Activated naive CD4-positive, alpha-beta T cell treated with anti-CD3 and anti-CD28 coated beads, Interleukin-2, amount 10 ng/mL, durations not matched to agents 7 days and 5 days (primary cell): Measurements from ENCODE around the gene OPCML.

Experiments used
- CTCF ChIA-PET: fragments of 350-600 bp; sonication (Branson Sonifier 250); formaldehyde crosslinking; loops from one replicate; lab custom pipeline; 2021; ENCODE audit warnings: antibody characterized with exemption; lab: Charles Lee
- DNase-seq: peaks from one replicate; pipeline ENCODE4 v3.0.0-alpha.2; 2020
- H3K27ac Mint-ChIP-seq: one replicate; pipeline ENCODE4 v1.8.0; 2021; ENCODE audit warnings: mild to moderate bottlenecking, moderate library complexity, mixed read lengths
- H3K27me3 Mint-ChIP-seq: one replicate; pipeline ENCODE4 v1.8.0; 2021; ENCODE audit warnings: mild to moderate bottlenecking, mixed read lengths
- H3K36me3 Mint-ChIP-seq: one replicate; pipeline ENCODE4 v1.8.0; 2021; ENCODE audit warnings: mixed read lengths
- H3K4me1 Mint-ChIP-seq: one replicate; pipeline ENCODE4 v1.8.0; 2021; ENCODE audit warnings: mixed read lengths
- H3K4me3 Mint-ChIP-seq: one replicate; pipeline ENCODE4 v1.8.0; 2021; ENCODE audit warnings: mild to moderate bottlenecking, moderate library complexity, mixed read lengths
- H3K9me3 Mint-ChIP-seq: one replicate; pipeline ENCODE4 v1.8.0; 2021; ENCODE audit warnings: mixed read lengths

The OPCML gene

DNA sequence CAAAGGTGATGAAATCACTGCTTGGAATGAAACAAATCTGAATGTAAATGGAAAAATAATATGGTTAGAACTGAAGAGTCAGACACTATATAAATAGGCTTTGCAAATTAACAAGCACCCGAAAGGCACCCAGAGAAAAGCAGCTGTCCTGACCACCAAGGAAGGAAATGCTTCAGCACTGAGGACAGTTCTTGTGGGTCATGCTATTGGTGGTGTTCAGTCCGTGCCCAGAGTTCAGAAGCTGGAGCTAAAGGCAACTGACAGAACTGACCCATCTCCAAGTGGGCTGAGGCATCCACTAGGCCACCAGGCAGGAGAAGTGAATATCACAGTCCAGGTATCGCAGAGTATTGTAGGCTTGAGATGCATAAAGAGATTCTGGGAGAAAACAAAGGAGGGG is 208.9 kb downstream of the OPCML start:
- CTCF ChIA-PET, result no interaction called here
- no peaks in the 10 kb centered on the region for H3K27me3 Mint-ChIP-seq
- H3K36me3 Mint-ChIP-seq, result no peaks in the 10 kb centered on the region
- H3K4me1 Mint-ChIP-seq, result no peaks in the 10 kb centered on the region
- H3K9me3 Mint-ChIP-seq, result peaks cover 1% of the 10 kb centered on the region
- no peak for DNase-seq
- no peak overlapping the region for H3K4me3 Mint-ChIP-seq
- H3K27ac Mint-ChIP-seq, result no peak overlapping the region

- Mint-ChIP-seq H3K36me3 (no peaks in the 10 kb centered on the region), H3K4me1 (no peaks in the 10 kb centered on the region), H3K9me3 (no peaks in the 10 kb centered on the region), H3K27me3 (no peaks in the 10 kb centered on the region), H3K4me3 (no peak overlapping the region), H3K27ac (peak overlapping the region; percentile 31)
- CTCF ChIA-PET, result no interaction called here
- no peak for DNase-seq
Measured at GRCh38 chr11:133318221-133318620, 214.1 kb downstream of the OPCML start.

DNA sequence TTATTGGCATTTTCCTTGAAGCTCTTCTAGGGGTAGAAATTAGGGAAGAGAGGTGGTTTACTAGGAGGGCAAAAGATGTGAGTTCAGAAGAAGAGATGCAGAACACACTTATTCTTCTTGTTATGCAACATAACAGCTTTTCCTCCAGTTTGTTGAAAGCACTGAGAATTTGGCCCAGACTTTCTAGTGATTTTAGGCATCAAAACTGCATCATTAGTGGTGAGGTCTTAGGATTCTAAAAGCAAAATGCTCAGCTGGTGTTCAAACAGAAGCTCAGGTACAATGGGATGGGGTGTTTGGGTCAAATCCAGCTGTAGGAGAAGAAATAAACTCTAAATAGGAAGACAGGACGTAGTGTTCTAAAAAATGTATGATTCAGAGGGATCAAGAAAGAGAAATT is 221.1 kb downstream of the OPCML start:
- DNase-seq, result no peak
- H3K4me3 Mint-ChIP-seq, result no peak overlapping the region
- CTCF ChIA-PET, result no interaction called here
- H3K9me3 Mint-ChIP-seq, result no peaks in the 10 kb centered on the region
- H3K27me3 Mint-ChIP-seq, result no peaks in the 10 kb centered on the region
- no peak overlapping the region for H3K27ac Mint-ChIP-seq
- H3K4me1 Mint-ChIP-seq, result no peaks in the 10 kb centered on the region
- no peaks in the 10 kb centered on the region for H3K36me3 Mint-ChIP-seq

GRCh38 chr11:133306019-133306418 is 226.3 kb downstream of the OPCML start:
- H3K36me3 Mint-ChIP-seq, result no peaks in the 10 kb centered on the region
- H3K9me3 Mint-ChIP-seq, result peaks cover 2% of the 10 kb centered on the region
- H3K4me1 Mint-ChIP-seq, result no peaks in the 10 kb centered on the region
- H3K27ac Mint-ChIP-seq, result no peak overlapping the region
- H3K27me3 Mint-ChIP-seq, result no peaks in the 10 kb centered on the region
- no peak for DNase-seq
- CTCF ChIA-PET, result no interaction called here
- H3K4me3 Mint-ChIP-seq, result no peak overlapping the region

DNA sequence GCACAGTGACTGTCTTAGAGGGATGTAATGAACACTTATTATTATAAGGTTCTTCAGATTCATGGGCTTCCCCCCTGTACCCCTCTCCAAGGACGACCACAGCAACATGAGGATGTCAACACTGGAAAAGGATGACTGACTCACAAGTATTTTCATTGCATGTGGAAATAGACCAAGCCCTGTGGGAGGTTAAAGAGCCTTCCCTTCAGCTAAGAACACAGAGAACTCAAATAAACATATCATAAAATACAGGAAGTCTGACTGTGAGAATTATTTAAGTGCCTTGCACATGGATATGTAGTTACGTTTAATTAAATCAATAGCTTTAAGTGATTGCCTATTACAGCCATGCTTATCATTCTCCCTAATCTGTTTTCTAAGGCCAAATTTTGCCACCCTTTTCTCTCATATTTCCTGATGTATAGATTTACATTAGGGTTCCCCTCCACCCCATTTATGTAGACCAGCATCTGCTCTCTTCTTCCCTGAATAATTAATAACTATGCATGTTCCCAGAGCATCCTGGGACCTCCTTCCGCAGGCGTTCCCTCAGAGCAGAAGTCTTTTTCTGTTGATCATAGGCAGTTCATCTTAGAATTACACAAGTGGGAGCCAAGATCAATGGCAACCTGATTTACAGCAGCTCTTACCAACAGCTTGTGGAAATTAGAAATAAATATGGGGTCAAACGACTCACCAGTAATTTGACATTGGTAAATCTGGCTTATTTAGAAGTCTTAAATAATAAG is 226.9 kb downstream of the OPCML start:
- Mint-ChIP-seq H3K27me3 (no peaks in the 10 kb centered on the region), H3K4me1 (no peaks in the 10 kb centered on the region), H3K36me3 (no peaks in the 10 kb centered on the region), H3K4me3 (no peak overlapping the region), H3K9me3 (peaks cover 2% of the 10 kb centered on the region), H3K27ac (no peak overlapping the region)
- CTCF ChIA-PET, result no interaction called here
- no peak for DNase-seq

DNA sequence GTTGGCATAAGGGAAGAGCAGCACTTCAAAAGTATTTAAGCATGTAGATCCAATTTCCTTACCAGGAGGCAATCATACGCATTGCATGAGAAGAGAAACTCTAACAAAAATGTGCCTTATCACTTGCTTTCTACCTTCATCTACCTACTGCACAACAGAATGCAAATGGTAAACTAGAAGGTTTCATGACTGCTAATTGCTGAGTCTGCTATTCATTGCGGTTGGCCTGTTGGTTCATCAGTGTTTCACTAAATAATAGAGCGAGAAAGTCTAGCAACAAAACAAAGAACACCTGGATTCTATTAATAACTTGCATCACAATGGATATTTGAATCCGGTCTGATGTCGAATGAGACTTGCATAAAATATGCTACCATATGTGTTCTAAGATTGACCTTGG is 229.0 kb downstream of the OPCML start:
- H3K36me3 Mint-ChIP-seq, result no peaks in the 10 kb centered on the region
- H3K4me3 Mint-ChIP-seq, result no peak overlapping the region
- no peak overlapping the region for H3K27ac Mint-ChIP-seq
- H3K9me3 Mint-ChIP-seq, result peaks cover 2% of the 10 kb centered on the region
- no peaks in the 10 kb centered on the region for H3K4me1 Mint-ChIP-seq
- no peaks in the 10 kb centered on the region for H3K27me3 Mint-ChIP-seq
- CTCF ChIA-PET, result no interaction called here
- DNase-seq, result no peak

DNA sequence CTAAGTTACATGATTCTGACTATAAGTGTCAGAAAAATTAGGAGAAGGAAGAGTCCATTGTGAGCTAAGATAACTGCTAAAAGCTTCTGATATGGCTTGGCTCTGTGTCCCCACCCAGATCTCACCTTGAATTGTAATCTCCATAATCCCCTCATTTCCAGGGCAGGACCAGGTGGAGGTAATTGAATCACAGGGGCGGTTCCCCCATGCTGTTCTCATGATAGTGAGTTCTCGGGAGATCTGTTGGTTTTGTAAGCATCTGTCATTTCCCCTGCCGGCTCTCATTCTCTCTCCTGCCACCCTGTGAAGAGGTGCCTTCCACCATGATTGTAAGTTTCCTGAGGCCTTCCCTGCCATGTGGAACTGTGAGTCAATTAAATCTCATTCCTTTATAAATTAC is 230.2 kb downstream of the OPCML start:
- no peaks in the 10 kb centered on the region for H3K4me1 Mint-ChIP-seq
- H3K9me3 Mint-ChIP-seq, result peaks cover 2% of the 10 kb centered on the region
- no peak for DNase-seq
- no peak overlapping the region for H3K27ac Mint-ChIP-seq
- H3K27me3 Mint-ChIP-seq, result no peaks in the 10 kb centered on the region
- CTCF ChIA-PET, result no interaction called here
- H3K4me3 Mint-ChIP-seq, result no peak overlapping the region
- no peaks in the 10 kb centered on the region for H3K36me3 Mint-ChIP-seq

DNA sequence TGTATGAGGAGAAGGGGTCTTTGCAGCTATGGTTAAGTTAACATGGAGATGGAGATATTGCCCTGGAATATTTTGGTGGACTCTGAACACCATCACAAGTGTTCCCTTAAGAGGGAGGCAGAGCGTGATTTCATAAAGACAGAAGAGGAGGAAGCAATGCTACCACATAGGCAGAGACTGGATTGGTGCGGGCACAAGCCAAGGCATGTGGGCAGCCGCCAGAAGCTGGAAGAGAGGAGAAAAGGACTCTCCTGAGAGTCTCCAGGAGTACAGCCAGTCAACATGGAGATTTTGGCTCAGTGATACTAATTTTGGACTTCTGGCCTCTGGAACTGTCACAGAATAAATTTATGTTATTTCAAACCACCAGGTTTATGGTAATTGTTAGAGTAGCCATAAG is 231.6 kb downstream of the OPCML start:
- H3K36me3 Mint-ChIP-seq, result no peaks in the 10 kb centered on the region
- CTCF ChIA-PET, result no interaction called here
- H3K27ac Mint-ChIP-seq, result no peak overlapping the region
- no peaks in the 10 kb centered on the region for H3K27me3 Mint-ChIP-seq
- H3K4me1 Mint-ChIP-seq, result no peaks in the 10 kb centered on the region
- DNase-seq, result no peak
- peaks cover 2% of the 10 kb centered on the region for H3K9me3 Mint-ChIP-seq
- H3K4me3 Mint-ChIP-seq, result no peak overlapping the region

- no peaks in the 10 kb centered on the region for H3K27me3 Mint-ChIP-seq
- peaks cover 2% of the 10 kb centered on the region for H3K9me3 Mint-ChIP-seq
- no peaks in the 10 kb centered on the region for H3K36me3 Mint-ChIP-seq
- H3K4me1 Mint-ChIP-seq, result no peaks in the 10 kb centered on the region
- H3K4me3 Mint-ChIP-seq, result no peak overlapping the region
- DNase-seq, result no peak
- no peak overlapping the region for H3K27ac Mint-ChIP-seq
- CTCF ChIA-PET, result no interaction called here
Measured at GRCh38 chr11:133291780-133292179, 240.5 kb downstream of the OPCML start.

DNA sequence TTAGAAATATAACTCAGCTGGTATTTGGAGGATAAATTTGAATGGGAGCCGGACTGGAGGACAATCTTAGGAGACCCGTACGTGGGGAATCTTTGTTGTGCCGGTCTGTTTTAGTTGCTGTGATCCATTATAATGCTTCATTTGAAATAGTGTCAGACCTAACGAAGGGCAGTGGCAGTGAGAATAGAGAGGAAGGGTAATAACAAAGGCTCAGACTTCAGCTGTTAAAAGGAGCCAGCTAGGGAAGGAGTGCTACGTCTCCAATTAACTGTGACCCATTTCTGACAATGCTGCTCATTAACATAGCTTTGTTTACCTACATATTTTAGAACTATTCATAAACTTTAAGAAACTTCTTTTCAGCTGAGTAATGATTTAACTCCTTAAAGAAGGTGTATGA is 246.9 kb downstream of the OPCML start:
- H3K4me1 Mint-ChIP-seq, result no peaks in the 10 kb centered on the region
- no peak overlapping the region for H3K27ac Mint-ChIP-seq
- CTCF ChIA-PET, result no interaction called here
- no peaks in the 10 kb centered on the region for H3K36me3 Mint-ChIP-seq
- H3K4me3 Mint-ChIP-seq, result no peak overlapping the region
- H3K9me3 Mint-ChIP-seq, result peaks cover 9% of the 10 kb centered on the region
- H3K27me3 Mint-ChIP-seq, result no peaks in the 10 kb centered on the region
- no peak for DNase-seq

DNA sequence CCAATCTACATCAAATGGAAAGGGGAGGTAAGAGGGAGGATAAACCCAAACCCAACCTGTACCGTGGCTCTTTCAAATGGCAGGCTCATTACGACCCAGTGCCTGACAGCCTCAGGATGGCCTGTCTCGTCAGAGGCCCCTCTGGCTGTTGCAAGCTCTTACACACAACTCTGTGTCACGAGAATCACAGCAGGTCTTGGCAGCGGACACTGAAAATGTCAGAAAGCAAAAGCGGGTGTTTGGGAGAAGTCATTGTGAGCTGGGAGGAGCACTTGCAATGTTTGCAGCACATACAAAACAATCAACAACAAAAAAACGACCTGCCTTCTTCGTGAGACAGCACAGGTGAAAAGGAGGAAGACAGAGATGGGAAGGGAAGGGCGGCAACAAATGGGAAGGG is 248.1 kb downstream of the OPCML start:
- Mint-ChIP-seq H3K27me3 (no peaks in the 10 kb centered on the region), H3K36me3 (no peaks in the 10 kb centered on the region), H3K9me3 (peaks cover 7% of the 10 kb centered on the region), H3K4me3 (no peak overlapping the region), H3K4me1 (no peaks in the 10 kb centered on the region), H3K27ac (no peak overlapping the region)
- DNase-seq, result no peak
- CTCF ChIA-PET, result no interaction called here

DNA sequence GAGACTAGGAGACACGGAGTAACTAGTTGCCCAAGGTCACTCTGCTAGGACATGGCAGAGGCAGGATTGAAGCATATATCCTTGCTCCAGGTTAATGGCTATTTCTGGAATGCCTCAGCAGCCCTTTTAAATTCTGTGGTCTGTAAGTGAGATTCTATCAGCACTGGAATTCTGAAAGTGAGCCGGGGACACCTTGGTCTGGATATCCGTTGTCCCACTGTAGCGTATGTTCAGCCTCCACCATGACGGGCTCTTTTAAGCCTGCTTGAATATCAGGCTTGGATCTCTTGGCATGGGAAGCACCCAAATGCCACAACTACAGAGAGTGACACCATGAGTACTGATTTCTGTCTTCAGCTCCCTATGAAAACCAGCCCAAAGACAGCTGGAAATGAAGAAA is 254.4 kb downstream of the OPCML start:
- no peak for DNase-seq
- no peaks in the 10 kb centered on the region for H3K36me3 Mint-ChIP-seq
- no peaks in the 10 kb centered on the region for H3K4me1 Mint-ChIP-seq
- no peak overlapping the region for H3K4me3 Mint-ChIP-seq
- CTCF ChIA-PET, result no interaction called here
- H3K9me3 Mint-ChIP-seq, result peaks cover 3% of the 10 kb centered on the region
- no peaks in the 10 kb centered on the region for H3K27me3 Mint-ChIP-seq
- no peak overlapping the region for H3K27ac Mint-ChIP-seq

GRCh38 chr11:133271871-133272776 is 260.2 kb downstream of the OPCML start:
- no peak for DNase-seq
- Mint-ChIP-seq H3K27ac (no peak overlapping the region), H3K4me3 (no peak overlapping the region), H3K27me3 (no peaks in the 10 kb centered on the region), H3K36me3 (no peaks in the 10 kb centered on the region), H3K9me3 (no peaks in the 10 kb centered on the region), H3K4me1 (no peaks in the 10 kb centered on the region)
- CTCF ChIA-PET, result no interaction called here

DNA sequence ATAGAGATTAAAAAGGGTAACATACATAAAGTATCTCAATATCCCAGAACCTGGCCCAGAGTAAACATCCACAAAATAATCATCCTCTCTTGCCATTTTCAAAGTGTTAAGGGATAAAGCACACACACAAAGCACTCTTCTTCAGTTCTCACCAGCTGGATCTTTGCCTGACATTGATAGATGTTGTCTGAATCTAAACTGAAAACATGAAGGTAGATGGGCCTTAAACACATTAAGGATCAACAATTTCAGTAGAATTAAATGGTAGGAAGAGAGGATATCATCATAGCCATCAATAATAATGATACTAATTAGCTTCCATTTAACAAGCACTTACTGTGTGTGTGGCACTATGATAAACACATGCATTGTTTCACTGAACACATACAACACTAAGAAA is 261.1 kb downstream of the OPCML start:
- no peaks in the 10 kb centered on the region for H3K4me1 Mint-ChIP-seq
- no peaks in the 10 kb centered on the region for H3K36me3 Mint-ChIP-seq
- H3K9me3 Mint-ChIP-seq, result no peaks in the 10 kb centered on the region
- no peaks in the 10 kb centered on the region for H3K27me3 Mint-ChIP-seq
- H3K27ac Mint-ChIP-seq, result no peak overlapping the region
- CTCF ChIA-PET, result no interaction called here
- DNase-seq, result no peak
- H3K4me3 Mint-ChIP-seq, result no peak overlapping the region

GRCh38 chr11:133269267-133269666 is 263.0 kb downstream of the OPCML start:
- no peak for DNase-seq

More at GRCh38 chr11:133269267-133269666, 263.0 kb downstream of the OPCML start:
- CTCF ChIA-PET, result no interaction called here
- H3K27ac Mint-ChIP-seq, result no peak overlapping the region
- peaks cover 4% of the 10 kb centered on the region for H3K9me3 Mint-ChIP-seq
- no peaks in the 10 kb centered on the region for H3K4me1 Mint-ChIP-seq
- H3K27me3 Mint-ChIP-seq, result no peaks in the 10 kb centered on the region
- H3K4me3 Mint-ChIP-seq, result no peak overlapping the region
- H3K36me3 Mint-ChIP-seq, result no peaks in the 10 kb centered on the region
